H9 (cell line): ENCODE data around the gene CCSER1. TPM values are rescaled to one million over a fixed set of nuclear protein-coding genes. Genes with fewer than 3 reads are reported as not detected.

ENCODE experiments used
- DNase-seq: peaks from one replicate; pipeline ENCODE4 v3.0.0-alpha.2; 2017
- H2AFZ ChIP-seq: one replicate; pipeline ENCODE4 v1.6.1; 2013; ENCODE audit warnings: mild to moderate bottlenecking, low read length, control low read depth, moderate library complexity
- H2AK5ac ChIP-seq: 2 replicates; pipeline ENCODE4 v1.6.1; 2013; ENCODE audit warnings: low read length, control low read depth, mixed read lengths; ENCODE audit not compliant: insufficient read length
- H2BK120ac ChIP-seq: one replicate; pipeline ENCODE4 v1.6.1; 2013; ENCODE audit warnings: low read depth, mild to moderate bottlenecking, low read length, control low read depth, inconsistent platforms; ENCODE audit not compliant: poor library complexity, severe bottlenecking
- H2BK12ac ChIP-seq: 2 replicates; pipeline ENCODE4 v1.6.1; 2013; ENCODE audit warnings: low read length, control low read depth, mixed read lengths, low read depth; ENCODE audit not compliant: insufficient read length
- H2BK15ac ChIP-seq: 2 replicates; pipeline ENCODE4 v1.6.1; 2013; ENCODE audit warnings: low read depth, low read length, control low read depth
- H2BK20ac ChIP-seq: one replicate; pipeline ENCODE4 v1.6.1; 2013; ENCODE audit warnings: low read depth, mild to moderate bottlenecking, low read length, control low read depth, inconsistent platforms; ENCODE audit not compliant: poor library complexity, severe bottlenecking
- H2BK5ac ChIP-seq: 2 replicates; pipeline ENCODE4 v1.6.1; 2013; ENCODE audit warnings: low read length, control low read depth, mixed read lengths; ENCODE audit not compliant: insufficient read length
- H3K14ac ChIP-seq: 2 replicates; pipeline ENCODE4 v1.6.1; 2013; ENCODE audit warnings: low read length, control low read depth; ENCODE audit not compliant: insufficient read depth
- H3K18ac ChIP-seq: 2 replicates; pipeline ENCODE4 v1.6.1; 2013; ENCODE audit warnings: low read depth, mild to moderate bottlenecking, mixed read lengths, low read length, control low read depth; ENCODE audit not compliant: insufficient read length
- H3K23ac ChIP-seq: 2 replicates; pipeline ENCODE4 v1.6.1; 2013; ENCODE audit warnings: low read length, control low read depth, mixed read lengths, low read depth; ENCODE audit not compliant: insufficient read length
- H3K23me2 ChIP-seq: 2 replicates; pipeline ENCODE4 v1.6.1; 2013; ENCODE audit warnings: low read depth, mild to moderate bottlenecking, mixed read lengths, low read length, control low read depth; ENCODE audit not compliant: insufficient read length, poor library complexity, severe bottlenecking
- H3K27ac ChIP-seq: 2 replicates; pipeline ENCODE4 v1.5.1; 2013; ENCODE audit warnings: low read length, control low read depth, mixed read lengths, low read depth; ENCODE audit not compliant: insufficient read length
- H3K27me3 ChIP-seq: 2 replicates; pipeline ENCODE4 v1.6.1; 2013; ENCODE audit warnings: low read length, control low read depth, inconsistent platforms; ENCODE audit not compliant: insufficient read depth
- H3K4ac ChIP-seq: 2 replicates; pipeline ENCODE4 v1.6.1; 2013; ENCODE audit warnings: low read depth, mild to moderate bottlenecking, control low read depth, inconsistent platforms, low read length, moderate library complexity
- H3K4me1 ChIP-seq: 2 replicates; pipeline ENCODE4 v1.6.1; 2013; ENCODE audit warnings: low read length, control low read depth, inconsistent platforms; ENCODE audit not compliant: insufficient read depth
- H3K4me2 ChIP-seq: 2 replicates; pipeline ENCODE4 v1.6.1; 2013; ENCODE audit warnings: low read length, control low read depth, mixed read lengths; ENCODE audit not compliant: insufficient read length, insufficient read depth
- H3K56ac ChIP-seq: 2 replicates; pipeline ENCODE4 v1.6.1; 2013; ENCODE audit warnings: low read depth, mild to moderate bottlenecking, mixed read lengths, low read length, control low read depth; ENCODE audit not compliant: insufficient read length
- H3K79me1 ChIP-seq: 2 replicates; pipeline ENCODE4 v1.6.1; 2013; ENCODE audit warnings: low read depth, mild to moderate bottlenecking, moderate library complexity, low read length, control low read depth, inconsistent platforms; ENCODE audit not compliant: insufficient read depth, poor library complexity, severe bottlenecking
- H3K79me2 ChIP-seq: 2 replicates; pipeline ENCODE4 v1.6.1; 2013; ENCODE audit warnings: low read length, control low read depth, inconsistent platforms; ENCODE audit not compliant: insufficient read depth
- H3K9ac ChIP-seq: 2 replicates; pipeline ENCODE4 v1.6.1; 2013; ENCODE audit warnings: low read length, control low read depth, mixed read lengths; ENCODE audit not compliant: insufficient read length; ENCODE audit errors: extremely low read depth
- H3K9me3 ChIP-seq: one replicate; pipeline ENCODE4 v1.6.1; 2013; ENCODE audit warnings: low read depth, low read length, inconsistent platforms; ENCODE audit not compliant: control insufficient read depth
- H3T11ph ChIP-seq: one replicate; pipeline ENCODE4 v1.6.1; 2013; ENCODE audit warnings: mild to moderate bottlenecking, low read length, control low read depth, inconsistent platforms
- H4K20me1 ChIP-seq: one replicate; pipeline ENCODE4 v1.6.1; 2013; ENCODE audit not compliant: control insufficient read depth, insufficient read length, insufficient read depth
- H4K5ac ChIP-seq: 2 replicates; pipeline ENCODE4 v1.6.1; 2013; ENCODE audit warnings: low read depth, mild to moderate bottlenecking, mixed read lengths, low read length, control low read depth; ENCODE audit not compliant: insufficient read length
- H4K8ac ChIP-seq: replicated peaks from 2 replicates; pipeline ENCODE4 v1.6.1; 2013; ENCODE audit warnings: low read length, control low read depth, mixed read lengths, low read depth; ENCODE audit not compliant: insufficient read length
- H4K91ac ChIP-seq: 2 replicates; pipeline ENCODE4 v1.6.1; 2013; ENCODE audit warnings: low read depth, mild to moderate bottlenecking, moderate library complexity, mixed read lengths, low read length, control low read depth; ENCODE audit not compliant: insufficient read length
- H3K27ac Mint-ChIP-seq, 3 experiments: 2 replicates in 2 of 3; 3 replicates in 1 of 3; pipeline ENCODE4 v1.8.0; 2020 to 2021; ENCODE audit warnings: mixed read lengths in 3 of 3, mild to moderate bottlenecking in 1 of 3, moderate library complexity in 1 of 3
- H3K27me3 Mint-ChIP-seq: 2 replicates; pipeline ENCODE4 v1.8.0; 2021; ENCODE audit warnings: low read depth, mild to moderate bottlenecking, moderate library complexity, mixed read lengths
- H3K36me3 Mint-ChIP-seq, 3 experiments: 2 replicates in 2 of 3; 3 replicates in 1 of 3; pipeline ENCODE4 v1.8.0; 2020 to 2021; ENCODE audit warnings: low read depth in 3 of 3, mixed read lengths in 3 of 3; ENCODE audit not compliant: insufficient read depth in 1 of 3
- H3K4me1 Mint-ChIP-seq, 2 experiments: 2 replicates each; pipeline ENCODE4 v1.8.0; 2020; ENCODE audit warnings: mixed read lengths in 2 of 2
- H3K4me3 Mint-ChIP-seq, 2 experiments: 2 replicates in 1 of 2; 3 replicates in 1 of 2; pipeline ENCODE4 v1.8.0; 2020 to 2021; ENCODE audit warnings: mild to moderate bottlenecking in 2 of 2, mixed read lengths in 2 of 2, moderate library complexity in 1 of 2
- H3K9me3 Mint-ChIP-seq, 2 experiments: 2 replicates in 1 of 2; 3 replicates in 1 of 2; pipeline ENCODE4 v1.8.0; 2020; ENCODE audit warnings: mild to moderate bottlenecking in 2 of 2, mixed read lengths in 2 of 2, moderate library complexity in 1 of 2
- CTCF ChIP-seq: fragments of 200-600 bp; sonication (generic); conservative IDR thresholded peaks from 3 replicates; pipeline ENCODE4 v1.8.0; 2021; ENCODE audit warnings: antibody characterized with exemption, mild to moderate bottlenecking
- WGBS: extraction: QIAGEN DNeasy Blood & Tissue Kit; methylation state at CpG from one replicate; pipeline ENCODE4 v1.1.7; 2013; ENCODE audit warnings: missing lambda C conversion rate, low lambda C conversion rate, mixed read lengths; ENCODE audit not compliant: insufficient read length; ENCODE audit errors: extremely low coverage; 5-methylcytosine and 5-hydroxymethylcytosine counted together
- total RNA-seq: library from RNA; stranded (reverse); gene quantifications from 2 replicates; pipeline ENCODE4 v1.2.1, GENCODE V29; 2021

The CCSER1 gene
- total RNA-seq, 1 experiment from 2014 or later = 0.37 TPM

- Histone ChIP-seq H3K18ac (no peak overlapping the region), H3K4ac (no peak overlapping the region), H3K27ac (no peak overlapping the region), H4K5ac (no peak overlapping the region), H2BK12ac (no peak overlapping the region), H2BK120ac (no peak overlapping the region), H3K23ac (no peak overlapping the region), H2AK5ac (no peak overlapping the region), H2BK15ac (no peak overlapping the region), H3K27me3 (no peaks in the 10 kb centered on the region), H3K4me1 (no peaks in the 10 kb centered on the region), H3K56ac (no peak overlapping the region), H2BK5ac (no peak overlapping the region), H4K20me1 (no peaks in the 10 kb centered on the region), H4K91ac (no peak overlapping the region), H3K14ac (no peak overlapping the region), H3K9ac (no peak overlapping the region), H2BK20ac (no peak overlapping the region), H3K4me2 (no peak overlapping the region), H3K23me2 (no peaks in the 10 kb centered on the region), H3K79me2 (no peaks in the 10 kb centered on the region), H3K9me3 (no peaks in the 10 kb centered on the region), H2AFZ (no peak overlapping the region), H4K8ac (no peak overlapping the region), H3T11ph (no peak overlapping the region), H3K79me1 (no peaks in the 10 kb centered on the region)
- WGBS = no CpG with 5 or more reads among the region's 1 CpG
- H3K36me3 Mint-ChIP-seq = peaks cover 0 to 4% (median 0%) of the 10 kb centered on the region in 3 experiments; a peak in 2 of 7 replicates
- no peak for TF ChIP-seq CTCF
- no peak for DNase-seq
- H3K27me3 Mint-ChIP-seq = peaks cover 2% of the 10 kb centered on the region; the same call in 1 of the 2 replicates
- no peaks in the 10 kb centered on the region for H3K4me1 Mint-ChIP-seq
- no peak overlapping the region for H3K27ac Mint-ChIP-seq
- no peak overlapping the region for H3K4me3 Mint-ChIP-seq
- H3K9me3 Mint-ChIP-seq = peaks cover 3% of the 10 kb centered on the region in 2 experiments; a peak in 2 of 5 replicates
These were observed 172.2 kb downstream of the CCSER1 start for GRCh38 chr4:90299373-90299772.
